A673 (cell line): ENCODE data around the gene ADAMTS1. TPM values are rescaled to one million over a fixed set of nuclear protein-coding genes. Genes with fewer than 3 reads are reported as not detected.

Experiments used
- BruUV-seq: library from RNA; stranded (reverse); fragments of 400-500 nt; replicated peaks from 2 replicates; lab custom pipeline; 2021; lab: Mats Ljungman, UMichigan
- CTCF ChIA-PET: fragments of 300-600 bp; sonication (Branson Sonifier 250); formaldehyde crosslinking; loops from one replicate; lab custom pipeline; 2022; ENCODE audit warnings: antibody characterized with exemption; lab: Charles Lee
- POLR2A ChIA-PET: fragments of 300-600 bp; sonication (Branson Sonifier 250); formaldehyde crosslinking; loops from one replicate; lab custom pipeline; 2022; ENCODE audit warnings: antibody characterized with exemption; ENCODE audit not compliant: low non-redundant PET; lab: Charles Lee
- DNase-seq: peaks from one replicate; pipeline ENCODE4 v3.0.0-alpha.2; 2015; ENCODE audit warnings: low spot score
- H3K27ac ChIP-seq: fragments of 200-600 bp; sonication (generic); 2 replicates; pipeline ENCODE4 v1.5.1; 2016; ENCODE audit warnings: mixed run types, low read depth, mild to moderate bottlenecking, mixed read lengths, antibody characterized with exemption, low read length; ENCODE audit not compliant: poor library complexity, severe bottlenecking
- H3K27me3 ChIP-seq: fragments of 200-600 bp; sonication (generic); replicated peaks from 2 replicates; pipeline ENCODE4 v1.6.1; 2017; ENCODE audit warnings: mixed run types, low read depth, mild to moderate bottlenecking, mixed read lengths, antibody characterized with exemption, low read length; ENCODE audit not compliant: insufficient read depth, poor library complexity
- H3K36me3 ChIP-seq: fragments of 200-600 bp; sonication (generic); 2 replicates; pipeline ENCODE4 v1.6.1; 2016; ENCODE audit warnings: mixed run types, mild to moderate bottlenecking, mixed read lengths, antibody characterized with exemption, low read length; ENCODE audit not compliant: insufficient read depth, poor library complexity, severe bottlenecking
- H3K4me1 ChIP-seq: fragments of 200-600 bp; sonication (generic); 2 replicates; pipeline ENCODE4 v1.6.1; 2017; ENCODE audit warnings: mixed run types, mild to moderate bottlenecking, mixed read lengths, antibody characterized with exemption, low read length; ENCODE audit not compliant: insufficient read depth, poor library complexity, severe bottlenecking
- H3K4me3 ChIP-seq: fragments of 200-600 bp; sonication (generic); 2 replicates; pipeline ENCODE4 v1.5.1; 2016; ENCODE audit warnings: low read depth, mixed run types, mild to moderate bottlenecking, mixed read lengths, low read length; ENCODE audit not compliant: poor library complexity, severe bottlenecking
- H3K9me3 ChIP-seq: fragments of 200-600 bp; sonication (generic); 2 replicates; pipeline ENCODE4 v1.6.1; 2016; ENCODE audit warnings: mixed run types, low read depth, mild to moderate bottlenecking, mixed read lengths, antibody characterized with exemption, low read length; ENCODE audit not compliant: poor library complexity, severe bottlenecking
- CTCF ChIP-seq: fragments of 300-800, 200-600 bp; sonication (generic); conservative IDR thresholded peaks from 2 replicates; pipeline ENCODE4 v1.5.1; 2017; ENCODE audit warnings: low read depth, mild to moderate bottlenecking, antibody characterized with exemption, low read length, moderate library complexity, mixed read lengths
- EZH2 ChIP-seq: fragments of 200-600 bp; sonication (generic); IDR thresholded peaks from 2 replicates; pipeline ENCODE4 v1.6.1; 2017; ENCODE audit warnings: borderline replicate concordance, low read depth, mild to moderate bottlenecking, mixed read lengths, antibody characterized with exemption, low read length; ENCODE audit not compliant: poor library complexity, severe bottlenecking
- intact Hi-C: fragments of 100-400 bp; cut with micrococcal nuclease; formaldehyde crosslinking; loops from one replicate; pipeline ENCODE4 v1.10.0; 2022; ENCODE audit not compliant: unreplicated experiment
- total RNA-seq: library from RNA; stranded (reverse); gene quantifications from 2 replicates; pipeline ENCODE4 v1.2.3, GENCODE V29; 2021

ADAMTS1 gene
- total RNA-seq, 1 experiment from 2014 or later: 17.9 TPM

GRCh38 chr21:26814386-26814785 lies 30.8 kb downstream of the ADAMTS1 start:
- intact Hi-C loops: no loop called here
- Histone ChIP-seq H3K27ac (no peak overlapping the region), H3K36me3 (no peaks in the 10 kb centered on the region), H3K9me3 (no peaks in the 10 kb centered on the region), H3K4me3 (no peak overlapping the region), H3K27me3 (no peaks in the 10 kb centered on the region), H3K4me1 (no peaks in the 10 kb centered on the region)
- no peak for DNase-seq
- POLR2A ChIA-PET: no interaction called here
- BruUV-seq: no TSS peak
- TF ChIP-seq CTCF: no peak
- no peak for TF ChIP-seq EZH2
- CTCF ChIA-PET: no interaction called here

- intact Hi-C loops: no loop called here
- TF ChIP-seq CTCF (no peak), EZH2 (no peak)
- H3K27ac ChIP-seq: no peak overlapping the region
These were observed 31.7 kb downstream of the ADAMTS1 start for GRCh38 chr21:26813426-26813998.

GRCh38 chr21:26812173-26812572 lies 33.0 kb downstream of the ADAMTS1 start:
- Histone ChIP-seq H3K4me1 (no peaks in the 10 kb centered on the region), H3K27me3 (no peaks in the 10 kb centered on the region), H3K9me3 (no peaks in the 10 kb centered on the region), H3K36me3 (no peaks in the 10 kb centered on the region), H3K4me3 (no peak overlapping the region), H3K27ac (no peak overlapping the region)
- TF ChIP-seq EZH2 (no peak), CTCF (no peak)
- intact Hi-C loops: no loop called here
- DNase-seq: no peak
- CTCF ChIA-PET: no interaction called here
- no TSS peak for BruUV-seq
- POLR2A ChIA-PET: no interaction called here

More at GRCh38 chr21:26813426-26813998, 31.7 kb downstream of the ADAMTS1 start:
- no TSS peak for BruUV-seq
- Histone ChIP-seq H3K9me3 (no peaks in the 10 kb centered on the region), H3K36me3 (no peaks in the 10 kb centered on the region), H3K4me3 (no peak overlapping the region), H3K4me1 (no peaks in the 10 kb centered on the region), H3K27me3 (no peaks in the 10 kb centered on the region)
- ChIA-PET POLR2A (no interaction called here), CTCF (no interaction called here)
- no peak for DNase-seq
